IPS DF 4.7 (cell line): ENCODE results near the gene PCDHGA1.
"Not testable (repeated sequence)": the region's sequence is repeated elsewhere in the genome, so short reads cannot be mapped to it uniquely, and the experiment has no call there.

Source experiments
- DNase-seq: peaks from one replicate; pipeline ENCODE4 v3.0.0-alpha.2; 2013; ENCODE audit warnings: low spot score; ENCODE audit errors: extremely low read depth

Gene PCDHGA1

GRCh38 chr5:141346017-141346416 lies 15.7 kb downstream of the PCDHGA1 start:
- DNase-seq = not testable (repeated sequence)

DNA sequence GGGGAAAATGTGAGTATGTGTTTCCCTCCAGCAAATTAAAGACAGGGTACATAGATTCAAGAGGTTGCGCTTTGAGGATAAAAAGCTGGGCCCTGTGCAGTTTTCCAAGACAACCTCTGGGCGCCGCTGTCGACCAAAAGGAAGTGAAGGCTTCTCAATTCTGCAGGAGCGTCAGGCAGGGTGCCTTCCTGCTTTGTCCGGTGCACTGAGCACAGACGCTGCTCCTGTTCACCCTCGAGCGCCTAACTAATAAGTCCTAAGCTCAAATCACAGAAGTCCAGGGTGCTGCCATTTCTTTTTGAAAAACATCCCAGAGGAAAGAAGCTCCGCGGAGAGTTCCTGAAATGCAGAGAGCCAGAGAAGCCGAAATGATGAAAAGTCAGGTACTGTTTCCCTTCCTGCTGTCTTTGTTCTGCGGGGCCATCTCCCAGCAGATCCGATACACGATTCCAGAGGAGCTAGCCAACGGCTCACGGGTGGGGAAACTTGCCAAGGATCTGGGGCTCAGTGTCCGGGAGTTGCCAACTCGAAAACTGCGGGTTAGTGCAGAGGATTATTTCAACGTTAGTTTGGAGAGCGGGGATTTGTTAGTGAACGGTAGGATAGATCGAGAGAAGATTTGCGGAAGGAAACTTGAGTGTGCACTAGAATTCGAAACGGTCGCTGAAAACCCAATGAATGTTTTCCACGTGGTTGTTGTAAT lies 19.8 kb downstream of the PCDHGA1 start, which contains the start of gene PCDHGB1:
PCDHGB1 (plus strand) TSS at position 183 of the 703 bp plus-strand sequence; CDS start at position 345, 162 bp downstream.
- DNase-seq = no peak

DNA sequence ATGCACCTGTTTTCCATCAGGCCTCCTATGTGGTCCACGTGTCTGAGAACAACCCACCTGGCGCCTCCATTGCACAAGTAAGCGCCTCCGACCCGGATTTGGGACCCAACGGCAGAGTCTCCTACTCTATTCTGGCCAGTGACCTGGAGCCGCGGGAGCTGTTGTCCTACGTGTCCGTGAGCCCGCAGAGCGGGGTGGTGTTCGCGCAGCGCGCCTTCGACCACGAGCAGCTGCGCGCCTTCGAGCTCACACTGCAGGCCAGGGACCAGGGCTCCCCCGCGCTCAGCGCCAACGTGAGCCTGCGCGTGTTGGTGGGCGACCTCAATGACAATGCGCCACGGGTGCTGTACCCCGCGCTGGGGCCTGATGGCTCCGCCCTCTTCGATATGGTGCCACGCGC lies 21.3 kb downstream of the PCDHGA1 start:
- no peak for DNase-seq

DNA sequence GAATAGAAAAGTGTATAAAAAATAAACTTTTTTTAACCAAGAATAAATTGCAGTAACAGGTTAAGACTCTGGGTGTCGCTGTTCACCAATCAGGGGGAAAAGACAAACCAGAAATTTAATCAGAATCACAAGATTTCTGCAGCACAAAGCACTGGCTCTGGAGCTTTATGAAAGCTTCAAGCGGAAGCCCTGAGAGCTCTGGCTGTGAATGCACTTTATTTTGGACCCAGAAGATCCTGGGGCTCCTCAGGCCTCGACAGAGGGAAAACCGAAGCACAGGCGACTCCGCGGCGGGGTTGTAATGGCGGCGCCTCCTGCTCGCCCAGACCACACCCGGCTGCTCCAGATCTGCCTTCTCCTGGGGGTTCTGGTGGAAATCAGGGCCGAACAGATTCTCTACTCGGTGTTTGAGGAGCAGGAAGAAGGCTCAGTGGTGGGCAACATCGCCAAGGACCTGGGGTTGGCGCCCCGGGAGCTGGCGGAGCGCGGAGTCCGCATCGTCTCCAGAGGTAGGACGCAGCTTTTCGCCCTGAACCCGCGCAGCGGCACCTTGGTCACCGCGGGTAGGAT lies 24.7 kb downstream of the PCDHGA1 start, which contains the start of gene PCDHGA4:
PCDHGA4 (plus strand) TSS at position 122 of the 570 bp plus-strand sequence; CDS start at position 209, 87 bp downstream.
- DNase-seq = no peak

- no peak for DNase-seq
These were observed 25.3 kb downstream of the PCDHGA1 start for GRCh38 chr5:141355641-141356040.

DNA sequence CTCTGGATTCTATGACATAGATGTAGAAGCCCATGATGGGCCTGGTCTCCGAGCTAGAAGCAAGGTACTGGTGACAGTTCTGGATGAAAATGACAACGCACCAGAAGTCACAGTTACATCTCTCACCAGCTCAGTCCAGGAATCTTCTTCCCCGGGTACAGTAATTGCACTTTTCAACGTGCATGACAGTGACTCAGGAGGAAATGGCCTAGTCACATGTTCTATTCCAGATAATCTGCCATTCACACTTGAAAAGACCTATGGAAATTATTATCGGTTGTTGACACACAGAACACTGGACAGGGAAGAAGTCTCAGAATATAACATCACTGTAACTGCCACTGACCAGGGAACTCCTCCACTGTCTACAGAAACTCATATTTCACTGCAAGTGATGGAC lies 25.8 kb downstream of the PCDHGA1 start:
- no peak for DNase-seq

DNA sequence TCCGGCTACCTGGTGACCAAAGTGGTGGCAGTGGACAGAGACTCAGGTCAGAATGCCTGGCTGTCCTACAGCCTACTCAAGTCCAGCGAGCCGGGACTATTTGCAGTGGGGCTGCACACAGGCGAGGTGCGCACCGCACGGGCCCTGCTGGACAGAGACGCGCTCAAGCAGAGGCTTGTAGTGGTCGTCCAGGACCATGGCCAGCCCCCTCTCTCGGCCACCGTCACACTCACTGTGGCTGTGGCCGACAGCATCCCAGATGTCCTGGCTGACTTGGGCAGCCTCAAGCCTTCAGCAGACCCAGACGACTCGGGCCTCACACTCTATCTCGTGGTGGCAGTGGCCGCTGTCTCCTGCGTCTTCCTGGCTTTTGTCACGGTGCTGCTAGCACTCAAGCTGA lies 26.6 kb downstream of the PCDHGA1 start:
- DNase-seq = no peak

- no peak for DNase-seq
These were observed 29.6 kb downstream of the PCDHGA1 start, which contains the start of gene PCDHGB2 for GRCh38 chr5:141359790-141360426. Gene PCDHGB2, plus strand, starts transcription at chr5:141359994. Its CDS starts 142 bp downstream, at chr5:141360136.

- DNase-seq = no peak
These were observed 30.4 kb downstream of the PCDHGA1 start for GRCh38 chr5:141360685-141361084.

DNA sequence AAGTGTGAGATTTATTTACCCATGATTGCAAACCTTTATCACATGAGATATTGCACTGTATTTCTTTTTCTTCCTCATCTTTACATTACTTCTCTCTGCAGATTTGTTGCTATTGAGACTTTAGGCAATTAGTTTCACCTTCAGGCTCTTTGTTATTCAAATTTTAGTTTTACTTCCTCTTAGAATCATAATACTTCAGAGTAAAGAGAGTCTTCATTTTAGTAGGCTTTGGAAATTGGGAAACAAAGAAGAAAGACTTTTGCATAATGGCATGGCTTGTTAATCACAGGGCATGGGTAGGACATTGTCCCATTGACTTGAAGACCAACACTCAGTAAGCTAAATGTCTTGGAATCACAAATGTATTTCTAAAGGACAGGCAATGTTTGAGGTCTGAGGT lies 32.4 kb downstream of the PCDHGA1 start:
- no peak for DNase-seq

DNA sequence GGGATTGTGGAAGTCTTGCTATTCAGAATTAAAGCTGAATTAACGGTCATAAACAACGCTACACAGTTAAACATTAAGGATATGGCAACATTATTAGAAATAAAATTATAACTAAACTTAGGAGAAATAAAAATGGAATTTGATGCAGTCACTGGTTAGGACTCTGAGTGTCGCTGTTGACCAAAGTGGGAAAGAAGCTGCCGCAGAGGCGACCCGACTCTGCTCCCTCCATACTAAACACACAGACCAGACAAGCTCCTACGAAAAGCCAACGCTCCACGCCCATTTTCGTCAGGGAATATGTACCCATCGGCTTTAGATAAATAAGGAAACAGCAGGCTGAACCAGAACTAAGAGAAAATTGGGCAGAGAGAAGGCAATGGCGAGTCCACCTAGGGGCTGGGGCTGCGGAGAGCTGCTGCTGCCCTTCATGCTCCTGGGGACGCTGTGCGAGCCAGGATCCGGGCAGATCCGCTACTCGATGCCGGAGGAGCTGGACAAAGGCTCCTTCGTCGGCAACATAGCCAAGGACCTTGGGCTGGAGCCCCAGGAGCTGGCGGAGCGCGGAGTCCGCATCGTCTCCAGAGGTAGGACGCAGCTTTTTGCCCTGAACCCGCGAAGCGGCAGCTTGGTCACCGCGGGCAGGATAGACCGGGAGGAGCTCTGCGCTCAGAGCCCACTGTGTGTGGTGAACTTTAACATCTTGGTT lies 33.8 kb downstream of the PCDHGA1 start, which contains the start of gene PCDHGA5:
PCDHGA5 (plus strand) TSS at position 211 of the 709 bp plus-strand sequence; CDS start at position 380, 169 bp downstream.
- no peak for DNase-seq

DNA sequence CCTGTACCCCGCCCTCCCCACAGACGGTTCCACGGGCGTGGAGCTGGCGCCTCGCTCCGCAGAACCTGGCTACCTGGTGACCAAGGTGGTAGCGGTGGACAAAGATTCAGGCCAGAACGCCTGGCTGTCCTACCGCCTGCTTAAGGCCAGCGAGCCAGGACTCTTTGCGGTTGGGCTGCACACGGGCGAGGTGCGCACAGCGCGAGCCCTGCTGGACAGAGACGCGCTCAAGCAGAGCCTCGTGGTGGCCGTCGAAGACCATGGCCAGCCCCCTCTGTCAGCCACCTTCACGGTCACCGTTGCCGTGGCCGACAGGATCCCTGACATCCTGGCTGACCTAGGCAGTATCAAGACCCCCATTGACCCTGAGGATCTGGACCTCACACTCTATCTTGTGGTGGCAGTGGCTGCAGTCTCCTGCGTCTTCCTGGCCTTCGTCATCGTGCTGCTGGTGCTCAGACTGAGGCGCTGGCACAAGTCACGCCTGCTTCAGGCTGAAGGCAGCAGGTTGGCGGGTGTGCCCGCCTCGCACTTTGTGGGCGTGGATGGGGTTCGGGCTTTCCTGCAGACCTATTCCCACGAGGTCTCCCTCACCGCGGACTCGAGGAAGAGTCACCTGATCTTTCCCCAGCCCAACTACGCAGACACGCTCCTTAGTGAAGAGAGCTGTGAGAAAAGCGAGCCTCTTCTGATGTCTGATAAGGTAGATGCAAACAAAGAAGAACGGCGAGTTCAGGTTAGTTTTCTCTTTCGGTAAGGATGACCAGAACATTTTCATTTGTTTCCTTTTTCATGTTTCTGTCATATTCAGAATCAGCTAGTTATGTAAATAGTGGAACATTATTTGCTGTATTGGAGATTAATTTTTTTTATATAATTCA lies 35.9 kb downstream of the PCDHGA1 start:
- no peak for DNase-seq

DNA sequence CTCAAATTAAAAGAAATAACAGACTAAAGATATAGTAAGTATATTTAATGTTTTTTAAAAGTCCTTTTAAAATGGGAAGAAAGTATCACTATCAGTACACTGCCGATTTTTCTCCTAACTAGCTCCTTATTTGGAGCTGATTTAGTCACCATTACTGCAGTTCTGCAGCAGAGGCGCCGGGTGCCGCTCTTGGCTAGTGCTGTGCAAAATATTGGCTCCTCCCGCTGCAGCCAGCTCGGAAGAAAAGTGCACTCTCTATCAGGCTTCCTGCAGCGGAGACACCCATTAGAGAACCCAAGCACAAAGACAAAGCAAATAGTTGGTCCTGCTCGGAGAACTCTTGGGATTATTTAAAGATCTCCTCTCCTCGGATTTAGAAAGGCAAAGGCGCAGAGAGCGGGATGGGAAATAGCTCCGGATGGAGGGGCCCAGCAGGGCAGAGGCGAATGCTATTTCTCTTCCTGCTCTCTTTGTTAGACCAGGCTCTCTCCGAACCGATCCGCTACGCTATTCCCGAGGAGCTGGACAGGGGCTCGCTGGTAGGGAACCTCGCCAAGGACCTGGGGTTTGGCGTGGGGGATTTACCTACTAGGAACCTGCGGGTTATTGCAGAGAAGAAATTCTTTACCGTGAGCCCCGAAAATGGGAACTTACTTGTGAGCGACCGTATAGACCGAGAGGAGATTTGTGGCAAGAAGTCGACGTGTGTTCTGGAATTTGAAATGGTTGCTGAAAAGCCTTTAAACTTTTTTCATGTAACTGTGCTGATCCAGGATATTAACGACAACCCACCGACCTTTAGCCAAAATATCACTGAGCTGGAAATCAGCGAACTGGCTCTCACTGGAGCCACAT lies 39.9 kb downstream of the PCDHGA1 start, which contains the start of gene PCDHGB3:
PCDHGB3 (plus strand) TSS at position 249 of the 855 bp plus-strand sequence; CDS start at position 402, 153 bp downstream.
- no peak for DNase-seq

- no peak for DNase-seq
These were observed 41.5 kb downstream of the PCDHGA1 start for GRCh38 chr5:141371572-141372475.

DNA sequence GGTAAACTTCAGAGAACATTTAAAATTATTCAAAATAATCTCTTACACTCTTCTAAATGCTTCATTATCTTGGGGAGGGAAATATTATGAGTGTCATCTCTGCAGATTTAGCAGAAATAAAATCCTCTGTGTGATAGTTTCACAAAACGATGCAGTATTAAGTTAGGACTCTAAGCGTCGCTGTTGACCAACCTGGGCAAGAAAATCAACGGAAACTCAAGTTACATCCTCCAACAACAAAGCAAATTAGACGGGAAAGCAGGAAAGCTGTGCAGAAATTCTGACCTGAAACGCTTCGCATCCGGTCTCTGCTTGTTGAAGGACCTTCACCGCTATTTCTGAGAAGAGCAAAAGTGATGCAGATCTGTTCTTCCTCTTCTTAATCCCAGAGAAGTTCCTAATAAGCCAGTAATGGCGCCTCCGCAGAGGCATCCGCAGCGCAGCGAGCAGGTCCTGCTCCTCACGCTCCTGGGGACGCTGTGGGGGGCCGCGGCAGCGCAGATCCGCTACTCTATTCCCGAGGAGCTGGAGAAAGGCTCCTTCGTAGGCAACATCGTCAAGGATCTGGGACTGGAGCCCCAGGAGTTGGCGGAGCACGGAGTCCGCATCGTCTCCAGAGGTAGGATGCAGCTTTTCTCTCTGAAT lies 43.5 kb downstream of the PCDHGA1 start, which contains the start of gene PCDHGA6:
PCDHGA6 (plus strand) TSS at position 219 of the 645 bp plus-strand sequence; CDS start at position 412, 193 bp downstream.
- no peak for DNase-seq

GRCh38 chr5:141374627-141375026 lies 44.3 kb downstream of the PCDHGA1 start:
- DNase-seq = no peak

DNA sequence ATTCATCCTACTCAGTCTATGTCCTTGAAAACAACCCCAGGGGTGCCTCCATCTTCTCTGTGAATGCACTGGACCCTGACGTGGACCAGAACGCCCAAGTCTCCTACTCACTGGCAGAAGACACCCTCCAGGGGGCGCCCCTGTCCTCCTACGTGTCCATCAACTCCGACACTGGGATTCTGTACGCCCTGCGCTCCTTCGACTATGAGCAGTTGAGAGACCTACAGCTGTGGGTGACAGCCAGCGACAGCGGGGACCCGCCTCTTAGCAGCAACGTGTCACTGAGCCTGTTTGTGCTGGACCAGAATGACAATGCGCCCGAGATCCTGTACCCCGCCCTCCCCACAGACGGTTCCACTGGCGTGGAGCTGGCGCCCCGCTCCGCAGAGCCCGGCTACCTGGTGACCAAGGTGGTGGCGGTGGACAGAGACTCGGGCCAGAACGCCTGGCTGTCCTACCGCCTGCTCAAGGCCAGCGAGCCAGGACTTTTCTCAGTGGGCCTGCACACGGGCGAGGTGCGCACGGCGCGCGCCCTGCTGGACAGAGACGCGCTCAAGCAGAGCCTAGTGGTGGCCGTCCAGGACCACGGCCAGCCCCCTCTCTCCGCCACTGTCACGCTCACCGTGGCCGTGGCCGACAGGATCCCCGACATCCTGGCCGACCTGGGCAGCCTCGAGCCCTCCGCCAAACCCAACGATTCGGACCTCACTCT lies 45.3 kb downstream of the PCDHGA1 start:
- DNase-seq = not testable (repeated sequence)
